ACHN (cell line): ENCODE measurements around the gene C1D.
"Not testable (repeated sequence)": the region's sequence is repeated elsewhere in the genome, so short reads cannot be mapped to it uniquely, and the experiment has no call there.

Experiments
- DNase-seq: peaks from one replicate; pipeline ENCODE4 v3.0.0-alpha.2; 2015
- in situ Hi-C: cut with HindIII; loops from 2 replicates; pipeline ENCODE4 v1.10.0; 2017; ENCODE audit warnings: low sequenced_read_pairs, low pct_ligation_motif_present, low pct_unique_long_range_greater_than_20kb

Gene C1D

GRCh38 chr2:68030529-68030928, 32.3 kb downstream of the C1D start:
- in situ Hi-C loops = no loop called here
- no peak for DNase-seq

- in situ Hi-C loops = no loop called here
- no peak for DNase-seq
These were observed 34.8 kb downstream of the C1D start for GRCh38 chr2:68027959-68028358.

- DNase-seq = no peak
- in situ Hi-C loops = no loop called here
These were observed 38.4 kb downstream of the C1D start for GRCh38 chr2:68024450-68024849.

- DNase-seq = no peak
- in situ Hi-C loops = no loop called here
These were observed 38.9 kb downstream of the C1D start for GRCh38 chr2:68023904-68024303.

GRCh38 chr2:68018727-68019126, 44.1 kb downstream of the C1D start:
- DNase-seq = no peak
- in situ Hi-C loops = no loop called here

GRCh38 chr2:68009526-68009925, 53.3 kb downstream of the C1D start:
- no peak for DNase-seq
- in situ Hi-C loops = no loop called here

GRCh38 chr2:68000170-68000825, 62.5 kb downstream of the C1D start:
- in situ Hi-C loops = no loop called here
- DNase-seq = no peak

- no peak for DNase-seq
- in situ Hi-C loops = no loop called here
These were observed 63.5 kb downstream of the C1D start for GRCh38 chr2:67999332-67999731.

- no peak for DNase-seq
- in situ Hi-C loops = no loop called here
These were observed 64.9 kb downstream of the C1D start for GRCh38 chr2:67997903-67998302.

- in situ Hi-C loops = no loop called here
These were observed 65.3 kb downstream of the C1D start for GRCh38 chr2:67997528-67997900.

GRCh38 chr2:67996772-67997527, 65.9 kb downstream of the C1D start:
- in situ Hi-C loops = no loop called here
- DNase-seq = no peak

More at GRCh38 chr2:67997528-67997900, 65.3 kb downstream of the C1D start:
- DNase-seq = peak; percentile 27

GRCh38 chr2:67994716-67995115, 68.1 kb downstream of the C1D start:
- DNase-seq = no peak
- in situ Hi-C loops = no loop called here

- in situ Hi-C loops, DNase-seq: not testable (repeated sequence)
These were observed 68.7 kb downstream of the C1D start for GRCh38 chr2:67994069-67994468.

GRCh38 chr2:67993329-67993728, 69.5 kb downstream of the C1D start:
- in situ Hi-C loops = no loop called here
- no peak for DNase-seq

- DNase-seq = no peak
- in situ Hi-C loops = no loop called here
These were observed 71.3 kb downstream of the C1D start for GRCh38 chr2:67991456-67991855.
